Measurements from ENCODE around the gene PRAMEF25.
"Not testable (repeated sequence)": the region's sequence is repeated elsewhere in the genome, so short reads cannot be mapped to it uniquely, and the experiment has no call there.

PRAMEF25 gene
- 0 reads per million in 2 donors for total RNA-seq

DNA sequence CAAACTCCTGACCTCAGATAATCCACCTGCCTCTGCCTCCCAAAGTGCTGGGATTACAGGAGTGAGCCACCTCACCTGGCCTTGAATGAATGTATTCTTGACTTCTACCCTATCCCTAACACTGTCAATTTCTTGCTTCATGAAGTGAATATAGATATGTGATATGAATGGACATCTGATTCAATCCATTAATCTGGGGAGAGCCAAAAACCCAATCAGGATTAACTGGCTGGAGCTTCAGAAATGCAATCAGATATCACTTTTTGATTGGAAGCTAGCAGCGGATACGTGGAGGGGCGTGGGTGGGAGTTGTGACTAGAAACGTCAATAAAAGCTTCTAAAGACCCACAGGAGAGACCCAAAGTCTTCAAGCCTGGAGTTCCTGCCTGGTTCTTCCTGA, at the start of gene PRAMEF25:
Gene PRAMEF25, plus strand, starts transcription at position 301 of the 400 bp plus-strand sequence. CDS start 2,920 bp downstream, outside the sequence.
- DNase-seq, result not testable (repeated sequence)

DNA sequence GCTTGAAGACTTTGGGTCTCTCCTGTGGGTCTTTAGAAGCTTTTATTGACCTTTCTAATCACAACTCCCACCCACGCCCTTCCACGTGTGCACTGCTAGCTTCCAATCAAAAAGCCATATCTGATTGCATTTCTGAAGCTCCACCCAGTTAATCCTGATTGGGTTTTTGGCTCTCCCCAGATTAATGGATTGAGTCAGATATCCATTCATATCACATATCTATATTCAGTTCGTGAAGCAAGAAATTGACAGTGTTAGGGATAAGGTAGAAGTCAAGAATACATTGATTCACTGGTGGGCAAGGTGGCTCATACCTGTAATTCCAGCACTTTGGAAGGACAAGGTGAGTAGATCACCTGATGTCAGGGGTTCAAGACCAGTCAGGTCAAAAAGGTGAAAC, 14.1 kb upstream of the PRAMEF25 start, which contains the start of gene PRAMEF27:
Gene PRAMEF27, minus strand, starts transcription at position 101 of the 400 bp plus-strand sequence. CDS start 2,916 bp downstream, outside the sequence.
- not testable (repeated sequence) for DNase-seq

DNA sequence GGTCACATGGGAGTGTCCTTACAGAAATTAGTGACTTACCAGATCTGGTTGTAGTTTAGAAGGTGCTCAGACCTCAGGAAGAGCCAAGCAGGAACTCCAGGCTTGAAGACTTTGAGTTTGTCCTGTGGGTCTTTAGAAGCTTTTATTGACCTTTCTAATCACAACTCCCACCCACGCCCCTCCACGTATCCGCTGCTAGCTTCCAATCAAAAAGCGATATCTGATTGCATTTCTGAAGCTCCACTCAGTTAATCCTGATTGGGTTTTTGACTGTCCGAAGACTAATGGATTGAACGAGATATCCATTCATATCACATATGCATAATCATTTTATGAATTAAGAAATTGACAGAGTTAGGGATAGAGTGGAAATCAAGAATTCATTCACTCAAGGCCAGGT, 46.2 kb downstream of the PRAMEF25 start, which contains the start of gene HNRNPCL2:
Gene HNRNPCL2, minus strand, starts transcription at position 101 of the 400 bp plus-strand sequence. CDS start 454 bp downstream, outside the sequence.
- DNase-seq, result not testable (repeated sequence)
